ENCODE results near the gene MDM1.
A peak's percentile ranks its signal among the peaks of the same experiment; 100 is the strongest.

MDM1 gene, protein sequence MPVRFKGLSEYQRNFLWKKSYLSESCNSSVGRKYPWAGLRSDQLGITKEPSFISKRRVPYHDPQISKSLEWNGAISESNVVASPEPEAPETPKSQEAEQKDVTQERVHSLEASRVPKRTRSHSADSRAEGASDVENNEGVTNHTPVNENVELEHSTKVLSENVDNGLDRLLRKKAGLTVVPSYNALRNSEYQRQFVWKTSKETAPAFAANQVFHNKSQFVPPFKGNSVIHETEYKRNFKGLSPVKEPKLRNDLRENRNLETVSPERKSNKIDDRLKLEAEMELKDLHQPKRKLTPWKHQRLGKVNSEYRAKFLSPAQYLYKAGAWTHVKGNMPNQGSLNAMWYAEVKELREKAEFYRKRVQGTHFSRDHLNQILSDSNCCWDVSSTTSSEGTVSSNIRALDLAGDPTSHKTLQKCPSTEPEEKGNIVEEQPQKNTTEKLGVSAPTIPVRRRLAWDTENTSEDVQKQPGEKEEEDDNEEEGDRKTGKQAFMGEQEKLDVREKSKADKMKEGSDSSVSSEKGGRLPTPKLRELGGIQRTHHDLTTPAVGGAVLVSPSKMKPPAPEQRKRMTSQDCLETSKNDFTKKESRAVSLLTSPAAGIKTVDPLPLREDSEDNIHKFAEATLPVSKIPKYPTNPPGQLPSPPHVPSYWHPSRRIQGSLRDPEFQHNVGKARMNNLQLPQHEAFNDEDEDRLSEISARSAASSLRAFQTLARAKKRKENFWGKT

DNA sequence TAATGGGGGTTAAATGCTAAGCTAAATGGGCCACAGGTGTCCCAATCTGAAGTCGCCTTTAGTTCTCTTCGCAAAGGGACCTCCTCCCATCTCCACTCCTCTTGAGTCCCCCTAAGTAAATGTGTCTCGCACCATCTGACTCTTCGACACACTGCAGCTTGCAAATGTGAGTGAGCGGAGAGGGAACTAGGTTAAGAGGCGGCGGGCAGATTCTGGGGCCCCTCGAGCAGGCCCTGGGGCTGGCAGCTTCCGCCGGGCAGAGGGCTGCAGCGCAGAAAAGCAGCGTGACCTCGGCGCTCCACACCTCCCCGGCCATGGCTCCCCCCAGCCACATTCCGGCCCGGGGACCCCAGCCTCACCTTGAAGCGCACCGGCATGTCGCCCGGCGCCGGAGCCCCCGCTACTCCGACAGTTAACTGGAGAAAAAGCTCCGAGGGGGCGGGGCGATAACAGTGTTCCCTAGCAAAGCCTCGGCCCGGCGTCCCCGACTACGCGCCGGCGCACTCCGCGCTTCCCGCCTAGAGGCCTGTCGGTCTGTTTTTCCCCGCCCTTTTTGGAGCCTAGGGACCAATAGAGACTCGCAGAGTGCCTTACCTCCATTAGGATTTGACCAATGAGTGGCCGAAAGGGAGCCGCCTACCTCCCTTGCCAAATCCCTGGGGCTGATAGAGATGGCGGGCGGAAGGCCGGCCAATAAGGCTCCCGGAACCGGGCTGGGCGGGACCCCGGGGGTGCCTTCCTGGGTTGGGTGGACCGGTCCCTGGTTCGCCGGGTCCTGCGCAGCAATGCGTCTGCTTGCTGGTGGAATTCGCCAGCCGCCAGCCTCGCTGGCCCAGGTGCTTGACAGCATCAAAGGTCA is at the start of gene MDM1:
Gene MDM1, minus strand, starts transcription at position 494 of the 859 bp plus-strand sequence. Its CDS starts 117 bp downstream, at position 377.
- DNase-seq: peak; percentile 99

DNA sequence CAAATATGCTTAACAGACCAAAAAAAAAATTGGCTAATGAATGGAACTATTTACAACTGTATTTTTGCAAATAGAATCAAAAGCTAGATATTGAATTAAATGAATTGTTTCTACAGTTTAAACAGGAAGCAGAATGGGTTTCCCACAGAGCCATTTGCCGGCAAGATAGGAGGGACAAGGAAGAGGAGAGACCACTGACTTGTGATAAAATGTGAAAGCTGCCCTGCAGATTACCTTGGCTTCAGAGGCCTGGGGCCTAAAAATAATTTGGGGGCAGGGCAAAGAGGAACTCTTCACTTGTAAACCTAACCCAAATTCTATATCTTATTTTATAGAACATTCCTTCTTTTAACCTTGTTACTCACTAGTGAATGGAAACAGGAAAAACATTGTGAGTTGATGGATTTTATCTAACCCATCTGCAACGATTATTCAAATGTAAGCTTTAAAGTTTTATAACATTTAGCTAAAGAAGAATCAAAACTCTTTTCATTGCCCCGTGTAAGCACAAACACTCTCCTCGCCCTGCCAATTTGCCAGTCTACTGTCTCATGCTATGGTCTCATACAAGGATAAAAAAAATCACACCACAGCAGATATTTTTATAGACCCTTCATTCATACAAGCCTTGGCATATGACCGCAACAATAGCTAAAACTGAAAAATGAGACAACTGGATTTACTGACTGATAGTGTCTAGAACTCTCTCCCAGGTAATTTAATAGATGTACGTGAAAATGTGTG is 49.5 kb upstream of the MDM1 start:
- DNase-seq: no peak

DNA sequence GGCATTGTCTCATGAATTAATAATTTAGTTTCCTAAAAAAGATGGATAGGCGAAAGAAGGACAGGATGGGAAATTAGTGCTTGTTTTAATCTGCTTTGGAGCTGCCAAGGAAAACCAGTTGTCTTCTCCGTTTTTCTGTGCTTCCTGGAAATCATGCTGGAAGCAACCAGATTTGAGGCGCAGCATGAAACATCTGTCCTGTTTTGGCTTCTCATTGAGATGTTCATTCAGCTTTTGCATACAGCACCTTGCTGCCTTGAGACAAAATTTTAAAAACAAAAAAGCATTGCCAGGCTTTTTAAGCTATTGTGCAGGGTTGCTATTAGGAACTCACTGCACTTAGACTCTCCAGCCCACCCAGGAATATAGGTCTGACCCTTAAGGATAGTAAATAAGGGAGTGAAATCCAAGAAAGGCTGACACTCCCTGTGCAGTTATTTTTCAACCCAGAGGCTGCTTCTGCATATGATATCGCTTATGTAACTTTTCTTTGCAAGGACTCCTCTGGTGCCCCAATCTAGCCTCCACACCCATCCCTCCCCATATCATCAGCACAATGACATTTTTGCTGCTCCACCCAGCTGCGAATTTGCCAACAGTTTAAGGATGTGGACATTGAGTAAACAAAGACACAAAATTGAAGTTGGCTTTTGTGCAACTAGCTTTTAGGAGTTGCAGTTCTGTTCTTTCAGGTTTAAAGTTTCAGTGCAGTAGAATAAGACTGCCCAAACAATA is 46.9 kb upstream of the MDM1 start:
- peak; percentile 76 to 79 for DNase-seq

DNA sequence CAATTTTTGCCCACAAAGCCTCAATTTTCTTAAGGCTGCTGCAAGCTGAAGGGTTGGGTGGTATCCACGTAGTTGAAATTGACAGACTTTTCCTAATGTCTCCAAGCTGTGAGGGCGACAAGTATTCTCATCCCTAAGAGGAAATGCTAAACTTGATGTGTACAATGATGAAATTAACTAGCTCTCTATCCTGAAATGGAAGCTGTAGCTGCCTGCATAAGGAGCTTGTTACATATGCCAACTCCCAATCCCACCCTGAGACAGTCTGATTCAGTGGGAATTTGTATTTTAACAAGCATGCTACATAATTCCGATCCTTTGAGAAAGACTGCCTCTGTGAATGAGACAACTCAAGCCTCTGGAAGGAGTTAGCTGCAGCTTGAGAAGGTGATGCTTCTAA is 45.7 kb upstream of the MDM1 start:
- DNase-seq: no peak

DNA sequence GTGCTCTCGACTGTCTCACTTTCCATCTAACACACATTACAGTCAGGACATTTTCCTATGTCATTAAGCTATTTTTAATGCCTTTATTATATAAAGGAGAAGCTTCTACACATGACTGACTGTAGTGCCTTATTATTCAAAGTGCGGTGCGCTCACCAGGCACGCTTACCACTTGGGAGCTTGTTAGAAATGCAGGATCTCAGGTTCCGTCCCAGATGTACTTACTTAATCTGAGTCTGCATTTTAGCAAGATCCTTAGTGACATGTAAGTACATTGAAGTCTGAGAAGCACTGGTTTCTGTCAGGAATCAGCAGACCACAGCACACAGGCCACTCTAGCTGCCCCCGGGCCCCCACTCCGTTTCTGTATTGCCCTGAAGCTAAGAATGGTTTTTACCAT is 44.7 kb upstream of the MDM1 start:
- DNase-seq: no peak

DNA sequence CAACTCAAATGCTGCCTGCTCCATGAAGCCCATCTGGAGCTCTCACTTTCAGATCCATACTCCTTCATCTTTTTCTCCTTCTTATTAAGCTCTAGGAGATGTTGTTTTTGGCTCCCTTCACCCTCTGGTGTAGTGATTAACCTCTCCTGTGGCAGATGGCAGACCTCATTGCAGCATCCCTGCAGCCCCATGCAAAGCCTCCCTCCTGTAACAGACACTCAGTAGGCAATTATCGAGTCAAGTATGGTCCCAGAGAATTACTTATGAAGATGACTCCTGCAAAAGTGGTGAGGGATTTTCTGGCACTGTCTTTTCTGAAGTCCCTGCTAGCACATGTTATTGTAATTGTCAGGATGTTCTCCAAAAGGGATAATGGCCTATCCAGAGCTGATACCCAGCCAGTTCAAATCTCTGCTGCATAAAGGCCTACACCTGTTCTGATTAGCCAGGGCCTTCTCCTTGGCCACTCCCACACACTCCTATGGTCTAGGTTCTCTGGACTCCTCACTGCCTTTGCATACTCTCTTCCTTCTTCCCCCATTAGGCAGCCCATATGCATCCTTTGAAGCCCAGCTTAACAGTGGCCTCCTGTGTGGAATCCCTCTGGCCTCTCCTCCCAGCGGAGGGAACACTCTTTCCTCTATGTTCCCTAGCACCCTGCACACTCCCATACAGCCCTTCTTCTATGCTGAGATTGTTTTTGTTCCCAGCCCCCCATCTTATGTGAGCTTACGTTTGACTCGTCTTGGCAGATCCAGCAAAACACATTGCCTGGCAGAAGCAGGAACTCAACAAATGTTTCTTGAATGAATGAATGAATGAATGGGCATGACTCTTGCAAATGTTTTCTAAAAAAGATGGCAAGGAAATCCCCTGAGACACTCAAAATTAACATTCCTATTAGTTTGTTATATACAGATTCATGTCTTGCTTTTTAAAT is 43.9 kb upstream of the MDM1 start:
- no peak for DNase-seq

DNA sequence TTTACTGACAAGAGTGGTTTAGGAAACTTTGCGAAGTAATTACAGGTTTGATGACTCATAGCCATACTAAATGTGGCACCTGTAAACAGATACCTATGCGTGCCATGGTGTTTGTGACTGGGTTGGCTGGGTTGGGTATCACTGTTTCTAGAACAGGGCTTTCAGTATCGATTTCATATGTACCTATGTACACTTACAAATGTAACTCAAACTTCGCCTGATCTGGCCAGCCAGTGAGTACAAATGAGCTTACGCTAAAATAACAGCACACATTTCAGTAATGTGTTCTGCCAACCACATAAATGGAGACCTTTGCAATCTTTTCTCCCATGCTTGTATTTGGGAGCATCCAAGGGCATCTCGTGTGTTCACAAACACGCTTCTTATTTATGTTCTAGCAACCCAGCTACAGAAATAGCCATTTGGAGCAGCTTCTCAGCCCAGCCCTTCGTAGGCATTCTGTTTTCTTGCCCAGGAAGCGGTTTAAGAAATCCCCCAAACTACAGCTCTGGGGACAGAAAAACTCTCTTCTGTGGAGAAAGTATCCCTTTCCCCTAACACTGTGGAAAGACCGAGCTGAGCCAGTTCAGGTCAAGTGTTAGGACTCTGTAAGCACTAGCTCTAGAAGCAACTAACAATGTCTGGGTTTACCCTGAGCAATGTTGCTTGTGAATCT is 42.3 kb upstream of the MDM1 start:
- DNase-seq: peak in 1 of 2 donors; percentile 52

DNA sequence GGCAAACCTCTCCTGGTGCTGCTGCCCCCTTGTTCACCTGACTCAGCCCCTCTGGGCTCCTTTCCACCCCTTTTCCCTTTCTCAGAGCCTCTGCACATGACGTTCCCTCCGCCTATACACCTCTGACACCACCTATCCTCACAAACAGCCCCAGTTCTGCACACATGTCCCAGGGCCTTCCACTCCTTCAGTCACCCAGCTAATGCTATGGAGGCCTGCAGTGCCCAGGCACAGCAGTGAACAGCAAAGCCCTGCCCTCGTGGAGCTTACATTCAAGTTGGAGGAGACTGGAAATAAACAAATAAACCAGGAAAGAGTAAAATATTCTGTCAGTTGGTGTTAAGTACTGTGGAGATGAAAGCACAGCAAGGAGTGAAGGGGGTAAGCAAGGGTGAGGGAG is 38.5 kb upstream of the MDM1 start:
- DNase-seq: no peak

DNA sequence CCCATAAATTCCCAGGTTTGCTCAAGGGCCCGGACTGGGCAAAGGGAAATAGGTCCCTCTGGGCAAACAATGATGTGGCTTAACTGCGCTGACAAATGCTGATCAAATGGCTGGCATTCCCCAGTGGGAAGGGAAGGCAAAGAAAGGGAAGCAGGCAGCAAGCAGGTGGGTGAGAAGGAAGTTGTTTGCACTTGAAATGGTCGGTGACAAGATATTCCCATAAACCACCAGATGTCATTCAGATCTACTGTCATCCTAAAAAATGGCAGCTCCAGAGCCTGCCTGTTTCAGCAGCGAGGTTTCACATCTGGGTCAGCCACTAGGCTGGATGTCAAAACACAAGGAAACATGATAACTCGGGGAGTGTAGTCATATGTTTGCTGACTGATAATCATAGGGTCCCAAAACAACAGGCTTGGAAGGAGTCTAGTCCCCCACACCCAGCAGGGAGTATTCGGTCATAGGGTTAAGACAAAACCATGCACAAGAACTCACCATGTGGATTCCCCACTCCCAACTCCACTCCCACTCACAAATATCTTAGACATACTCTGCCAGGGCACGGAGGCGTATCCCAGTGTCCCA is 37.9 kb upstream of the MDM1 start:
- DNase-seq: peak; percentile 80 to 99

DNA sequence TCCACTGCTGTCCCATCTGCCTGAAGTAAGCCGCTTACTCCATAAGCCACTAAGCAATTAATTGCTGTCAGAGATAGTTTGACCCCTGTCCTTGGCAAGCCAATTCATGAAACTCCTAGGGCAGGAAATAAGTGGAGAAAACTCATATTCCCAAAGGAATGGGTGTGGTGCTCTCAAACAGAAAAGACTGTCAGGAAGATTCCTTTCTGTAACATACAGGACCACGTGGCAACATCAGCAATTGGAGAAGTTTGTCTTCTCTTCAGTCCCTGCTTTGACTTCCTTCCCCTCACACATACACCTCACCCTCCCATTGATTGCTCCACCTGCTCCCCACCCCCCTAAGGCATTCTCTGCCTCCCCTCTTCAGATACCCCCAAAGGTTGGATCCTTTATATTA is 36.2 kb upstream of the MDM1 start:
- peak; percentile 43 to 60 for DNase-seq

DNA sequence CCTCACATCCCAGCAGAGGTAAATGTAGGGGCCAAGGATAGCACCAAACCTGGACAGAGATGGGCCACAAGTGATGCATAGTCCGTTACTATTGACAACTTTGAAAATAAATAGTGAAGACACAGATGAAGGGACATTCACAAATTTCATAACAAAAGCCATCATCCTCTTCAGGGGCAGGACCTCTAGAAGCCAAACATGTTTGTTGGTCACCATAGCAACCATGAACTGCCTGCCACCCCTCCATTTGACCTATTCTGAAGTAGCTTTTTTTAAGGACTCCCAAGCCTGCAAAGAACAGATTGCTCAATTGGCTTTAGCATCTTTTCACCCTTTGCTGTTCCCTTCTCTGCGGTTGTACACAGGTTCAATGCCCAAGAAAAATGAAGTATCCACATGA is 35.7 kb upstream of the MDM1 start:
- peak; percentile 82 to 93 for DNase-seq

DNA sequence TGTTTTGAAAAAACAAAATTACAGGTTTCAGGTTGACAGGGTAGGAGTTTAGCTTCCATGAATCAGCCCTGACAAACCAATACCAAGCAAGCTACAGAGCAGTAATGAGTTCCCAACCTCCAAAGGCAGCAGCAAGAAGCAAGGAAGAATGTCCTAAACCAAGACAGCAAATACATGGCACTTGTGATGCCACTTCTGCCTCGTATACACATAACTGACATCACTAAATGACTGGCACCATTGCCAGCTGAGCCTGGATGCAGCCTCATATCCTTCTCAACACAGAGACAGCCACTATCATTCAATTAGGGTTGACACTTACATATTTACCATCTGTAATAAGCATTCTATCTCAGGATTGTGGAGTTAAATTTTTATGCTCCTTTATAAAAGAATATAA is 35.0 kb upstream of the MDM1 start:
- DNase-seq: no peak

DNA sequence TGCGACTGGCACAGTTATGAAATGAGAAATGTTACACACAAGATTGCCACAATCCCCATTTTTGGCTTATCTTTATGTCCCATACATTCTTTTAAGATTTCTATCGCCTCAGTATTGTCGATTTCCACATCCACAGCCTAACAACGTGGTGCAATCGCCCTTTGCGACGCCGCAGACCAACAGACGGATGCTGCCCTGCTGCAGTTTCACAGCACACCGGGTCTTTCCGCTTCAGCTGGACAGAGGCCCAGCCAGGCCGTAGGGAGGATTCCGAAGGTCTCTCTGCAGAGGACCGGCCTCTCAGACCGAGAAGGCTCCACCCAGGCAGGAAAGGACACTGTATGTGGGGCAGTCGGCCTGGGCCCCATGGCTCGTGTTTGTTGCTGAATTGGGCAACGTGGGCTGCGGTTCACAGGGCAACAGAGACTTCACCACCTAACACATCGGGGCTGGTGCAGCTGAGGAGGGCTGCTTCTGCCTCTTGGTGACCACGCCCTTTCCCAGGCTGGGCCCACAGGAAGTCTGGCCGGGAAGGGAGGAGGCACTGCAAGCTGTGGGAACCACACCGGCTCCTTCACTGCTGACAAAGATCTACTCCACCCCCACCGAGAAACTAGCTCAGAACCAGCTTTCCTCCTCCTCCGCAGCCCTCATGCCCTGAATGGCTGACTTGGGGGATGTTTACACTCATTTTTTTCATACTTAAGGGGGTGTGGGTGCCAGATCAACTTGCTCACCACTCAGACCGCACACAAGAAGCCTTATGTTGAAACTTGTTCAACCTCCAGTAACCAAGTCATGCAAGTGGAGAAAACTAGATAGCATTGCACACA is 32.9 kb upstream of the MDM1 start:
- DNase-seq: peak; percentile 94 to 100

DNA sequence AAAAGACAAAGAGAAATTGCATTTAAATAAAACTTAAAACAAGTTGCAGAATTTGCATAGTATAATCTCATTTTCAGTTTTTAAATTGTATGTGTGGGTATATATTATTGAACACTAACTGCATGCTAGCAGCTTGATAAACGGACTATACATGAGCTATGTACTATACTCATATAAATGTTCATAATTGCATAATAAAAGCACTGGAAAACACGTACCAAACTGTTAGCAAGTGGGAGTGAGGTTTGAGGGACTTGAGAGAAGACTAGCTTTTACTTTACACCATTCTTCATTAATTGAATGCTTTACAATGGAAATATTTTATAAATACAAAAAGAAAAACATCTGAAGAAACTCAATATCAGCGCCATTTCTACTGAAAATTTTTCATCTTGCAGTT is 32.2 kb upstream of the MDM1 start:
- DNase-seq: peak; percentile 50 to 75

DNA sequence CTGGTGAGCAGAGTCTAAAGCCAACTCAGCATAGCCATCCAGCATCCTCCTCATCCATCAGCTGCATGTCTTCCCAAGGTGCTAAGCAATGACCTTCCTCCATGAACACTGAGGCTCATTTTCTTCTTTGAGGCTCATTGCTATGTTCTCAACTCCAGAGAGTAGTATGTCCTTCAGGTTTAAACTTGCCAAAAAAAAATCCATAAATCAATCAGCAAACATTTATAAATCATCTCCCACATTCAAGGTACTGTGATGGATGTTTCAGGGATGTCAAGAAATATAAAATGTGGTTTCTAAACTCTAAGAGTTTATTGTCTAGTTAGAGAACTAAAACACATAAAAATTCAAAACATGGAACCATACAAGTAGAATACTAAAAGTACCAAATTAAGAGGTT is 29.8 kb upstream of the MDM1 start:
- no peak for DNase-seq

DNA sequence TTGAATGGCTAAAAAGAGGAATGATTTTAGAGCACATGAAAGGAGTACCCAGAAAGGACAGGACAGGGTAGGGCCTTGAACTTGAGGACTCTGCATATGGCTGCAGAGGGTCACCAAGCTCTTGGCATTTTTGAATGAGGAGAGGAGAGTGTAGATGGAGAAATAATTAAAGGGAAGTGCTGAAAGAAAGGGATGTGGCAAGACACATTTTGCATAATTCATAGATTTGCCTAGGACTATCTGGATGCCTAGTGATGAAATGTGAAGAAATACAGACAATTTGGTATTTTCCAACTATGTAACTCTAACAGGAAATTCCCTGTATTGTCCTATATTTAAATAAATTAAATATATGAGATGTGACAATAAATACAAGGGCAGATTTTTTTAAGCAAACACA is 27.5 kb upstream of the MDM1 start:
- DNase-seq: peak; percentile 96 to 97

DNA sequence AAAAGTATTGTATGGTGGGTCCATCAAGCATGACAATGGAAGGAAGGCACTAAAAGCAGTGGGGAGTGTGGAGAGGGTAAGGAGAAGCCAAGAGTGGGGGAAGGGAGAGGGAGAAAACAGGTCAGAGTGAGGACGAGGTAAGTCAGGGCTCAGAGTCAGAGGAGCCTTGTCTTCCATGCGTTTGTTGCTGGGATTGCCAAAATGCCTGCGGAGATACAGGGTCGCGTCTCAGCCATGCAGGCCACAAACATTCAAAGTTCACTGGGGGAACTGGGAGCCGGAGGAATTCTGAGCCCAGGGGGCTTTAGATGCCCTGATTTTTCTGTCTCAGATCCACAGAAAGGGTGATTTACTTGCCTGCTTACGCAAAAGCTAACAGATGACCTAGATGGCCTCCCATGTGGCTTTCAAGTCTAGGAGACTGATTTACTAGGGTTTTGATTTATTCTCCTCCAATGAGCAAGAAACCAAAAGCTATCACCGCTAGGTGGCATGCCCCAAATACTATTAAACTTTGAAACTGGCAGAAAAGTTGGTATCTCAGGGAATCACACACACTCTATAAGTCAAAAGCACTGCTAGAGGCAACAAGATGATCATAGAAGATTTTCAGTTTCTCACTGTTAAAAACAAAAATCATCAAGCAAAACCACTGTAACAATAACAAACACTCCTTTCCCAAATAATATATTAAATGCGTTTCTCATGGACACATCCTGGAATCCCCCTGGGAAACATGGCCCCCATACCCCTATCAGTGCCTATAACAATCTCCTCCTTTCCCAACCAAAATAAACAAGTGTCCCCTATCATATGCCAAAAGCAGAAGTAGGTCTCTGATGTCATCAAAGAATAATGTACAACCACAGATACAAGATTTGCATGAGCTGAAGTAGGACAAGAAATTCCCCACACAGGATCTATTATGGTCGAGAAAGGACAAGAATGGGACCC is 26.6 kb upstream of the MDM1 start:
- peak; percentile 86 to 98 for DNase-seq

DNA sequence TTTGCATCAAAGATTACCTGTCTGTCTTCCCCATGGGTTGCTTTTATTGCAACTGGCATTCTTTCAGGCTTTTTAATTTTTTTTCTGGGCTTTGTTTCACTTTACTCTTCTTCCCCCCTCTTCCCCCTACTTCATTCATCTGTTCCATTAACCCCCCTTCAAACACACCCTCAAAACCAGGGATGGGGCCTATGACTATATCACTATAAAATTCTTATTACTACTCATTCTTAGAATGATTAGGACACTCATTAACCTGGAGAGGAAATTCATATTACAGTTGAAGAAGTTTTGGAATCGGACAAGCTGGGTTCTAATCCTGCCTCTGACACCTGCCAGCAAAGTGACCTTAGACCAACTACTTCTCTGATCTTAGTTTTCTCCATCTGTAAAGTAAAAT is 24.8 kb upstream of the MDM1 start:
- DNase-seq: no peak

Measured in inflammatory macrophage treated with lipopolysaccharide for 1 hour (primary cell).